ENCODE data around the gene GGA1.

Gene GGA1

DNA sequence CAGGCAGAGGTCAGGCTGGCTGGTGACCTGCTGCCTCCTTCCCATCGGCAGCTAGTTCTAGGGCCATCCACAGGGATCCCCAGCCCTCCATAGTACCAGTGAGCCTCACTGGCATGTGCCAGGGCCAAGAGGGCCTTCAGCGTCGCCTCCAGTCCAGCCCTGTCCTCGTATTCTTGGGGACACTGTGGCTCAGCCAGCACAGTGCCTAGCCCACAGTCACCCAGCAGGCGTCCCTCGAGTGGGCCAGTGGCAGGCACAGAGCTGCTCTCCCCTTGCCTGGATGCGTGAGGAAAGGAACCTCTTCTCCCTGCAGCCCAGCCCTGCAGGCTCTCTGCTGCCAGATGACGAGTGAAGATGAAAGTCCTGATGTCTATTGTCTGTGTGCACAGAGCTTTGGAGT lies 20.2 kb downstream of the GGA1 start:
- Histone ChIP-seq H3K4me1 (ENCODE audit: control insufficient read depth, low read depth, low read length) (peaks cover 5% of the 10 kb centered on the region), H3K9ac (ENCODE audit: low read length) (no peak overlapping the region), H3K27me3 (ENCODE audit: insufficient read depth, low read length, poor library complexity) (no peaks in the 10 kb centered on the region), H2BK15ac (replicated peaks; ENCODE audit: low read depth) (no peak overlapping the region), H3K23ac (ENCODE audit: low read length) (no peak overlapping the region), H2AK5ac (ENCODE audit: low read length) (no peak overlapping the region), H3K79me1 (ENCODE audit: low read length) (no peaks in the 10 kb centered on the region), H3K79me2 (ENCODE audit: control insufficient read depth, insufficient read depth, low read length) (no peaks in the 10 kb centered on the region), H2BK5ac (ENCODE audit: low read length) (no peak overlapping the region), H3K4me2 (ENCODE audit: low read length) (no peak overlapping the region), H3K4me3 (ENCODE audit: low read length) (no peak overlapping the region), H3K18ac (ENCODE audit: low read length) (no peak overlapping the region), H4K5ac (ENCODE audit: low read length) (no peak overlapping the region), H3K27ac (ENCODE audit: low read depth, low read length) (no peak overlapping the region), H3K36me3 (ENCODE audit: control insufficient read depth, insufficient read depth, low read length) (no peaks in the 10 kb centered on the region), H4K8ac (ENCODE audit: low read depth, low read length) (no peak overlapping the region), H2BK120ac (ENCODE audit: low read depth, low read length) (no peak overlapping the region), H3K4ac (ENCODE audit: low read depth, low read length) (no peak overlapping the region), H3K56ac (ENCODE audit: low read length) (no peak overlapping the region)
- no peak for DNase-seq
- no CpG with 5 or more reads among the region's 8 CpGs for WGBS (ENCODE audit: extremely low coverage, insufficient coverage, low lambda C conversion rate)

DNA sequence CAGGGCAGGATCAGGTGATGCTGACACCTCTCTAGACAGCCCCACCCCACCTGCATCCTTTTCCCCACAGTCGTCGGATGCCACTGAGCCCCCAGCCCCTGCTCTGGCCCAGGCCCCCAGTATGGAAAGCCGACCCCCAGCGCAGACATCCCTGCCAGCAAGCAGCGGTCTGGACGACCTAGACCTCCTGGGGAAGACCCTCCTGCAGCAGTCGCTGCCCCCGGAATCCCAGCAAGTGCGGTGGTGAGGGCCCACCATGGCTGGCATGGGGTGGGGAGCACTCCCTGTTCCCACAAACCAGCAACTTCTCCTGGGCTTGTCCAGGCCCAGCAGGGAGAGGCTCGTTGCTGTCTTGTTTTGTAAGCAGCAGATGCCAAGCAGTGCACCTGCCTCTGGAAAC lies 21.3 kb downstream of the GGA1 start:
- Histone ChIP-seq H3K4me1 (ENCODE audit: control insufficient read depth, low read depth, low read length) (peaks cover 11% of the 10 kb centered on the region), H3K27ac (ENCODE audit: low read depth, low read length) (no peak overlapping the region), H3K56ac (ENCODE audit: low read length) (no peak overlapping the region), H3K4ac (ENCODE audit: low read depth, low read length) (no peak overlapping the region), H3K4me3 (ENCODE audit: low read length) (no peak overlapping the region), H2BK120ac (ENCODE audit: low read depth, low read length) (no peak overlapping the region), H4K5ac (ENCODE audit: low read length) (no peak overlapping the region), H3K36me3 (ENCODE audit: control insufficient read depth, insufficient read depth, low read length) (no peaks in the 10 kb centered on the region), H3K4me2 (ENCODE audit: low read length) (no peak overlapping the region), H3K79me1 (ENCODE audit: low read length) (no peaks in the 10 kb centered on the region), H2BK5ac (ENCODE audit: low read length) (no peak overlapping the region), H3K18ac (ENCODE audit: low read length) (no peak overlapping the region), H4K8ac (ENCODE audit: low read depth, low read length) (no peak overlapping the region), H3K27me3 (ENCODE audit: insufficient read depth, low read length, poor library complexity) (no peaks in the 10 kb centered on the region), H2AK5ac (ENCODE audit: low read length) (no peak overlapping the region), H3K79me2 (ENCODE audit: control insufficient read depth, insufficient read depth, low read length) (no peaks in the 10 kb centered on the region), H3K9ac (ENCODE audit: low read length) (no peak overlapping the region), H3K23ac (ENCODE audit: low read length) (no peak overlapping the region), H2BK15ac (replicated peaks; ENCODE audit: low read depth) (no peak overlapping the region)
- no peak for DNase-seq
- WGBS (ENCODE audit: extremely low coverage, insufficient coverage, low lambda C conversion rate), result no CpG with 5 or more reads among the region's 10 CpGs

DNA sequence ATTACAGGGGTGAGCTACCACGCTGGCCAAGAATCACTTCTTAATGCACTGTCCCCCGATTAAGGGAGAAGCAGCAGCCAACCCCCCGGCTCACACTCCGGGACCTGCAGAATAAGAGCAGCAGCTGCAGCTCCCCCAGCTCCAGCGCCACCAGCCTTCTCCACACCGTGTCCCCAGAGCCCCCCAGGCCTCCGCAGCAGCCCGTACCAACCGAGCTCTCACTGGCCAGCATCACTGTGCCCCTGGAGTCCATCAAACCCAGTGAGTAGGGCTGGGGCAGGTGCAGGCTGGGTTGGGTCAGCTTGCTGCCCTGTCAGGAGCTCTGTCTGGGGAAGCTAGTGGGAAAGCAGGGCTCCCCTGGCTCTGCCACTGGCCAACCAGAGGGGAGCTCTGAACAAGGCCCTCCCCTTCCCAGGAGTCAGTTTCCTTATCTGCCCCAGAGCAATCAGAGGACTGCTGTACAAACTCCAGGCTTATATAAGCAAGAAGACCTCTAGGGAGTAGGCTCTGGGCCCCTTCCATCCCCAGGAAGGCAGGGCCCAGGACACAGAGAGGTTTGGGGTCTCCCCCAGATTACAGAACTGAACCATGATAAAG lies 22.3 kb downstream of the GGA1 start:
- Histone ChIP-seq H3K4me2 (ENCODE audit: low read length) (no peak overlapping the region), H3K4ac (ENCODE audit: low read depth, low read length) (no peak overlapping the region), H2AK5ac (ENCODE audit: low read length) (no peak overlapping the region), H3K4me3 (ENCODE audit: low read length) (no peak overlapping the region), H2BK120ac (ENCODE audit: low read depth, low read length) (no peak overlapping the region), H3K79me2 (ENCODE audit: control insufficient read depth, insufficient read depth, low read length) (no peaks in the 10 kb centered on the region), H3K18ac (ENCODE audit: low read length) (no peak overlapping the region), H3K56ac (ENCODE audit: low read length) (no peak overlapping the region), H2BK15ac (replicated peaks; ENCODE audit: low read depth) (no peak overlapping the region), H3K23ac (ENCODE audit: low read length) (no peak overlapping the region), H3K27me3 (ENCODE audit: insufficient read depth, low read length, poor library complexity) (no peaks in the 10 kb centered on the region), H3K9ac (ENCODE audit: low read length) (no peak overlapping the region), H3K36me3 (ENCODE audit: control insufficient read depth, insufficient read depth, low read length) (no peaks in the 10 kb centered on the region), H3K27ac (ENCODE audit: low read depth, low read length) (no peak overlapping the region), H2BK5ac (ENCODE audit: low read length) (no peak overlapping the region), H3K4me1 (ENCODE audit: control insufficient read depth, low read depth, low read length) (peaks cover 11% of the 10 kb centered on the region), H4K8ac (ENCODE audit: low read depth, low read length) (no peak overlapping the region), H4K5ac (ENCODE audit: low read length) (no peak overlapping the region), H3K79me1 (ENCODE audit: low read length) (no peaks in the 10 kb centered on the region)
- WGBS (ENCODE audit: extremely low coverage, insufficient coverage, low lambda C conversion rate), result no CpG with 5 or more reads among the region's 9 CpGs
- DNase-seq, result no peak

DNA sequence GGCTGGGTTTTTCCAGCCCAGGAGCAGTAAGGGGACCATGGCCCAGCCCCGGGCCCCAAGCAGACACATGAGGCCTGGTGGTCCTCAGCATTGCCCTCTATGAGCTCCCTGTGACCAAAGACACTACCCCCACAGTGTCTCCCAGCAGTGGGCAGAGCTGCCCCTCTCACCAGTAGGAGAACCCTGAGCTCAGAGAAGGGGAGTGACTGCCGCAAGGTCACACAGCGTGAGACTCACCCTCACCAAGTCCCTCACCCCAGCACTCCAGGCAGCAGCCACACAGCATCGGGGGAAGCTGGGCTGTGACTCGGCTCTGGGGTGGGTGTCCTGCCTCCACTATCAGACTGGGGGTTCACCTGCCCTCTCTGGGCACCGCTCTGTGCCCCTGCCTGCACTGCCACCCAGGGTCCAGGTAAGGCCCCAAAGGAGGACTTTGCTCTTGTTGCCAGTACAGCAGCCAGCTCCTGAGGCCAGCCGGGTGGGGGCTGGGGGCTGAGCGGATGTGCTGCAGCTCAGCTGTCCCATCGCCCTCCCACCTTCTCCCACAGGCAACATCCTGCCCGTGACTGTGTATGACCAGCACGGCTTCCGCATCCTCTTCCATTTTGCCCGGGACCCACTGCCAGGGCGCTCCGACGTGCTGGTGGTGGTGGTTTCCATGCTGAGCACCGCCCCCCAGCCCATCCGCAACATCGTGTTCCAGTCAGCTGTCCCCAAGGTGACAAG lies 23.0 kb downstream of the GGA1 start:
- no peak overlapping the region for H3K27ac ChIP-seq (ENCODE audit: low read depth, low read length)

DNA sequence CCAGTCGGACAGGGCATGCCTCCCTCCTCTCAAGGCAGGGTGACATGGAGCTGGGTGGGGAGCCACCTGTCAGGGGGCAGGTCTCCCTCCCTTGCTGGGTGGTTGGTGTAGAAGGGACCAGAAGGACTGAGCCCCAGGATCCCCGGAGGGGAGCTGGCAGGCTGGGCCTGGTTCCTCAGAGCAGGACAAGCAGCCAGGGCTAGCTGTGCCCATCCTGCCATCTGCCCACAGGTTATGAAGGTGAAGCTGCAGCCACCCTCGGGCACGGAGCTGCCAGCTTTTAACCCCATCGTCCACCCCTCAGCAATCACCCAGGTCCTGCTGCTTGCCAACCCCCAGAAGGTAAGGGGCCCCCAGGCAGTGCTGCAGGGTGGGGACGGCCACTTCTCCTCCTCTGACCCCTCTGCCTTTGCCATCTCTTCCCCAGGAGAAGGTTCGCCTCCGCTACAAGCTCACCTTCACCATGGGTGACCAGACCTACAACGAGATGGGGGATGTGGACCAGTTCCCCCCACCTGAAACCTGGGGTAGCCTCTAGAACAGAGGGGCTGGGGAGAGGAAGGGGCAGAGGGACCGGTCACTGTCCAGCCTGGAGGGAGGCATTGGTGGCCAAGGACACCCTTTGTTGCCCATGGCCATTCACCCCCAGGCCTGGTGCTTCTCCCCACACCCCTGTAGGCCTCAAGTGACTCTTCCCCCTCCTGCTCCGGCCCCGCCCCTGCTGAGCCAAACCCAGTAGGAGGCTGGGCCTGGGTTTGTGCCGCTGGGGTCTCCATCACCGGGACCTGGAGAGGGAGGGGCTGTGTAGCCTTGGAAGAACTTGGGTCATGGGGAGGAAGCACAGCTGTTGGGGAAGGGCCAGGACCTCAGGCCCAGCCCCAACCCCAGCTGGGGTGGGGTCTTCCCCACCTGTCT lies 23.8 kb downstream of the GGA1 start:
- H3K4ac ChIP-seq (ENCODE audit: low read depth, low read length), result no peak overlapping the region
- H3K23ac ChIP-seq (ENCODE audit: low read length), result no peak overlapping the region
- H3K79me1 ChIP-seq (ENCODE audit: low read length), result no peaks in the 10 kb centered on the region
- no peaks in the 10 kb centered on the region for H3K79me2 ChIP-seq (ENCODE audit: control insufficient read depth, insufficient read depth, low read length)
- H2AK5ac ChIP-seq (ENCODE audit: low read length), result no peak overlapping the region
- H3K4me1 ChIP-seq (ENCODE audit: control insufficient read depth, low read depth, low read length), result peaks cover 11% of the 10 kb centered on the region
- no peak overlapping the region for H2BK120ac ChIP-seq (ENCODE audit: low read depth, low read length)
- no peaks in the 10 kb centered on the region for H3K36me3 ChIP-seq (ENCODE audit: control insufficient read depth, insufficient read depth, low read length)
- H3K9ac ChIP-seq (ENCODE audit: low read length), result no peak overlapping the region
- H3K56ac ChIP-seq (ENCODE audit: low read length), result peak overlapping the region; percentile 86
- no CpG with 5 or more reads among the region's 14 CpGs for WGBS (ENCODE audit: extremely low coverage, insufficient coverage, low lambda C conversion rate)
- H2BK15ac ChIP-seq (replicated peaks; ENCODE audit: low read depth), result no peak overlapping the region
- H2BK5ac ChIP-seq (ENCODE audit: low read length), result no peak overlapping the region
- no peaks in the 10 kb centered on the region for H3K27me3 ChIP-seq (ENCODE audit: insufficient read depth, low read length, poor library complexity)
- H3K4me2 ChIP-seq (ENCODE audit: low read length), result no peak overlapping the region
- H3K27ac ChIP-seq (ENCODE audit: low read depth, low read length), result no peak overlapping the region
- no peak overlapping the region for H4K8ac ChIP-seq (ENCODE audit: low read depth, low read length)
- no peak overlapping the region for H3K4me3 ChIP-seq (ENCODE audit: low read length)
- H3K18ac ChIP-seq (ENCODE audit: low read length), result no peak overlapping the region
- DNase-seq, result no peak
- no peak overlapping the region for H4K5ac ChIP-seq (ENCODE audit: low read length)

More for the DNA sequence above, 23.0 kb downstream of the GGA1 start:
- Histone ChIP-seq H3K56ac (ENCODE audit: low read length) (no peak overlapping the region), H2BK5ac (ENCODE audit: low read length) (no peak overlapping the region), H3K4me3 (ENCODE audit: low read length) (no peak overlapping the region), H2AK5ac (ENCODE audit: low read length) (no peak overlapping the region), H3K4me1 (ENCODE audit: control insufficient read depth, low read depth, low read length) (peaks cover 11% of the 10 kb centered on the region), H3K79me1 (ENCODE audit: low read length) (no peaks in the 10 kb centered on the region), H2BK15ac (replicated peaks; ENCODE audit: low read depth) (no peak overlapping the region), H3K23ac (ENCODE audit: low read length) (no peak overlapping the region), H2BK120ac (ENCODE audit: low read depth, low read length) (no peak overlapping the region), H4K8ac (ENCODE audit: low read depth, low read length) (no peak overlapping the region), H4K5ac (ENCODE audit: low read length) (no peak overlapping the region), H3K27me3 (ENCODE audit: insufficient read depth, low read length, poor library complexity) (no peaks in the 10 kb centered on the region), H3K4me2 (ENCODE audit: low read length) (no peak overlapping the region), H3K9ac (ENCODE audit: low read length) (no peak overlapping the region), H3K4ac (ENCODE audit: low read depth, low read length) (no peak overlapping the region), H3K18ac (ENCODE audit: low read length) (no peak overlapping the region), H3K79me2 (ENCODE audit: control insufficient read depth, insufficient read depth, low read length) (no peaks in the 10 kb centered on the region), H3K36me3 (ENCODE audit: control insufficient read depth, insufficient read depth, low read length) (no peaks in the 10 kb centered on the region)
- no CpG with 5 or more reads among the region's 19 CpGs for WGBS (ENCODE audit: extremely low coverage, insufficient coverage, low lambda C conversion rate)
- no peak for DNase-seq

Measured in mesendoderm (in vitro differentiated cells).